ENCODE results near the gene DUOX1.

- TF ChIP-seq EZH2phosphoT487 (IDR thresholded peaks at IDR 0.05; ENCODE audit: low read depth), result no peak
- TF ChIP-seq, protein P1, sequence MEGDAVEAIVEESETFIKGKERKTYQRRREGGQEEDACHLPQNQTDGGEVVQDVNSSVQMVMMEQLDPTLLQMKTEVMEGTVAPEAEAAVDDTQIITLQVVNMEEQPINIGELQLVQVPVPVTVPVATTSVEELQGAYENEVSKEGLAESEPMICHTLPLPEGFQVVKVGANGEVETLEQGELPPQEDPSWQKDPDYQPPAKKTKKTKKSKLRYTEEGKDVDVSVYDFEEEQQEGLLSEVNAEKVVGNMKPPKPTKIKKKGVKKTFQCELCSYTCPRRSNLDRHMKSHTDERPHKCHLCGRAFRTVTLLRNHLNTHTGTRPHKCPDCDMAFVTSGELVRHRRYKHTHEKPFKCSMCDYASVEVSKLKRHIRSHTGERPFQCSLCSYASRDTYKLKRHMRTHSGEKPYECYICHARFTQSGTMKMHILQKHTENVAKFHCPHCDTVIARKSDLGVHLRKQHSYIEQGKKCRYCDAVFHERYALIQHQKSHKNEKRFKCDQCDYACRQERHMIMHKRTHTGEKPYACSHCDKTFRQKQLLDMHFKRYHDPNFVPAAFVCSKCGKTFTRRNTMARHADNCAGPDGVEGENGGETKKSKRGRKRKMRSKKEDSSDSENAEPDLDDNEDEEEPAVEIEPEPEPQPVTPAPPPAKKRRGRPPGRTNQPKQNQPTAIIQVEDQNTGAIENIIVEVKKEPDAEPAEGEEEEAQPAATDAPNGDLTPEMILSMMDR (IDR thresholded peaks at IDR 0.05; ENCODE audit: low read depth, low read length), result no peak
These were observed 24.2 kb upstream of the DUOX1 start for GRCh38 chr15:45105586-45105985.
